B cell (primary cell): Measurements from ENCODE around the gene PKP2. TPM values are rescaled to one million over a fixed set of nuclear protein-coding genes. Genes with fewer than 3 reads are reported as not detected.

ENCODE experiments used
- ATAC-seq: fragments of 200-7000 bp; cut with Tn5 transposase; one replicate; pipeline ENCODE4 v1.10.0; 2021; ENCODE audit warnings: low read depth, mild to moderate bottlenecking, moderate number of reproducible peaks, moderate library complexity
- CTCF ChIA-PET: fragments of 350-600 bp; sonication (Branson Sonifier 250); formaldehyde crosslinking; loops from one replicate; lab custom pipeline; 2021; ENCODE audit warnings: antibody characterized with exemption, inconsistent platforms; lab: Charles Lee
- POLR2A ChIA-PET: fragments of 350-600 bp; sonication (Branson Sonifier 250); formaldehyde crosslinking; loops from one replicate; lab custom pipeline; 2021; ENCODE audit warnings: antibody characterized with exemption; lab: Charles Lee
- DNase-seq: peaks from one replicate; pipeline ENCODE4 v3.0.0; 2013
- H2AFZ ChIP-seq: 2 replicates; pipeline ENCODE4 v1.6.1; 2012; ENCODE audit warnings: mild to moderate bottlenecking, low read depth, low read length; ENCODE audit not compliant: insufficient read depth, poor library complexity, severe bottlenecking
- H3K27ac ChIP-seq, 2 donors: 1 replicate in 1 of 2; 2 replicates in 1 of 2; pipeline ENCODE4 v1.5.1; 2012 to 2013; ENCODE audit warnings: low read length in 2 of 2, mild to moderate bottlenecking in 2 of 2, moderate library complexity in 1 of 2
- H3K27me3 ChIP-seq, 4 experiments: fragments of 200-600 bp in 1 of 4; sonication (generic) in 1 of 4; replicated peaks in 1 of 4; 1 replicate in 2 of 4; 2 replicates in 2 of 4; pipeline versions ENCODE4 v1.6.1 to v1.7.0; 2013 to 2016; ENCODE audit warnings: low read length in 3 of 4, mild to moderate bottlenecking in 2 of 4, mixed read lengths in 1 of 4, moderate library complexity in 1 of 4; ENCODE audit not compliant: insufficient read depth in 4 of 4, control insufficient read depth in 3 of 4; ENCODE audit errors: control extremely low read depth in 1 of 4
- H3K36me3 ChIP-seq, 2 experiments: replicated peaks in 1 of 2; 1 replicate in 1 of 2; 2 replicates in 1 of 2; pipeline versions ENCODE4 v1.6.1 to v1.7.1; 2013; ENCODE audit warnings: low read length in 1 of 2; ENCODE audit not compliant: insufficient read depth in 2 of 2, control insufficient read depth in 1 of 2; ENCODE audit errors: control extremely low read depth in 1 of 2, extremely low read depth in 1 of 2
- H3K4me1 ChIP-seq, 2 donors: fragments of 200-600 bp in 1 of 2; sonication (generic) in 1 of 2; 1 replicate in 1 of 2; 2 replicates in 1 of 2; pipeline versions ENCODE4 v1.5.1 to v1.6.1; 2013 to 2017; ENCODE audit warnings: low read length in 2 of 2; ENCODE audit not compliant: control insufficient read depth in 2 of 2, insufficient read depth in 2 of 2
- H3K4me2 ChIP-seq: replicated peaks from 2 replicates; pipeline ENCODE3; 2012; ENCODE audit warnings: mild to moderate bottlenecking, low read depth, low read length; ENCODE audit not compliant: poor library complexity, severe bottlenecking
- H3K4me3 ChIP-seq, 5 experiments: fragments of 200-600 bp in 1 of 5; sonication (generic) in 1 of 5; 1 replicate in 3 of 5; 2 replicates in 2 of 5; pipeline versions ENCODE4 v1.5.1 to v1.7.0; 2011 to 2016; ENCODE audit warnings: low read length in 4 of 5, mild to moderate bottlenecking in 4 of 5, low read depth in 2 of 5, control low read depth in 1 of 5, moderate library complexity in 1 of 5; ENCODE audit not compliant: insufficient read depth in 1 of 5; ENCODE audit errors: control extremely low read depth in 1 of 5, extremely low read depth in 1 of 5
- H3K79me2 ChIP-seq: fragments of 200-600 bp; sonication (generic); one replicate; pipeline ENCODE4 v1.6.0; 2016; ENCODE audit warnings: low read length; ENCODE audit not compliant: control insufficient read depth, insufficient read depth
- H3K9ac ChIP-seq: fragments of 200-600 bp; sonication (generic); 2 replicates; pipeline ENCODE4 v1.6.1; 2017; ENCODE audit warnings: mild to moderate bottlenecking, low read length, moderate library complexity
- H3K9me3 ChIP-seq, 3 donors: one replicate each; pipeline versions ENCODE4 v1.6.1 to v1.7.1; 2013; ENCODE audit warnings: low read length in 2 of 3; ENCODE audit not compliant: control insufficient read depth in 2 of 3, insufficient read depth in 1 of 3; ENCODE audit errors: control extremely low read depth in 1 of 3
- H4K20me1 ChIP-seq: 2 replicates; pipeline ENCODE4 v1.6.0; 2012; ENCODE audit warnings: mild to moderate bottlenecking, low read length; ENCODE audit not compliant: insufficient read depth, control insufficient read depth, poor library complexity, severe bottlenecking
- H3K27ac Mint-ChIP-seq: one replicate; pipeline ENCODE4 v1.8.0; 2021; ENCODE audit warnings: mixed read lengths
- H3K27me3 Mint-ChIP-seq: one replicate; pipeline ENCODE4 v1.8.0; 2021; ENCODE audit warnings: mixed read lengths
- H3K4me1 Mint-ChIP-seq: one replicate; pipeline ENCODE4 v1.8.0; 2021; ENCODE audit warnings: mixed read lengths
- H3K4me3 Mint-ChIP-seq: one replicate; pipeline ENCODE4 v1.8.0; 2021; ENCODE audit warnings: mixed read lengths
- H3K9me3 Mint-ChIP-seq: one replicate; pipeline ENCODE4 v1.8.0; 2022; ENCODE audit warnings: mixed read lengths; ENCODE audit not compliant: insufficient read depth
- EZH2 ChIP-seq: IDR thresholded peaks from 2 replicates; pipeline ENCODE4 v1.6.1; 2012; ENCODE audit warnings: borderline replicate concordance, low read depth, mild to moderate bottlenecking, moderate library complexity, low read length; ENCODE audit not compliant: insufficient read depth, poor library complexity, severe bottlenecking
- WGBS: methylation state at CpG from one replicate; pipeline ENCODE4 v1.1.5; 2013; ENCODE audit warnings: missing lambda C conversion rate; ENCODE audit not compliant: insufficient coverage; 5-methylcytosine and 5-hydroxymethylcytosine counted together
- intact Hi-C: fragments of 100-400 bp; cut with micrococcal nuclease; formaldehyde crosslinking; loops from one replicate; pipeline ENCODE4 v1.10.0; 2022
- polyA plus RNA-seq: library from polyadenylated mRNA; depleted of rRNA; stranded (reverse); fragments of >200 nt; gene quantifications from 2 replicates; pipeline ENCODE4 v1.2.3, GENCODE V29; 2012
- total RNA-seq, 2 donors: library from RNA; stranded (reverse); fragments of 120-200 nt in 1 of 2; gene quantifications; 1 replicate in 1 of 2; 2 replicates in 1 of 2; pipeline versions ENCODE4 v1.2.3 to v1.2.4, GENCODE V29; 2013 to 2022
- TF ChIP-seq, protein P1 (sequence below): fragments of 200-600 bp; IDR thresholded peaks from one replicate; pipeline ENCODE4 v1.8.0; 2022; ENCODE audit warnings: antibody characterized with exemption, mild to moderate bottlenecking

The PKP2 gene
- total and polyA plus RNA-seq, 2 donors (not counting 1 experiment from before 2014, with no cell fraction given): not detected

DNA sequence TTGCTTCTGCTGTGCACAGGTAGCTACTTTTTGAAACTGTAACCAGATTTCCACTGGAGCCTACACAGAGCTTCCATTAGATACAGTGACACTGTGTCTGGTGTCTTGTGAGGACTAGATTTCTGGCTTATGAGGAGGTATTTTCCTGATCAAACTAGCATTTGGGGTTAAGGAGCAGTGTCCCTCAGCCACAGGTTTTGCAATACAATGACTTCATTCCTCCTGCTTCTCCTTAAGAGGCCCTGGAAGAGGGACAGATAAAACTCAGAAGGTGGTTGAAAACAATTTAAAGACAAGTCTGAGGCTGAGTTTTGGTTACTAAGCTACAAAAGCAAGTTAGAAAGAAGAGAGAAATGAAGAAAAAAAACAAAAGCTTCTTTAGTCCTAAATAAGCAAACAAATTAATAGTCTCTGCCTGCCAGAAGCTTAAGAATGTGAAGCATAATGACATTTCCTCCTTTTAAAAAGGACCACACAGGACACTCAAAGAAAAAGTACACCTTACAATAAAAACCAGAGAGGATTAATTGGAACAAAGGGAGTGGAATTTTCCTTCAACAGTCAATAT, 53.0 kb downstream of the PKP2 start:
- no peaks in the 10 kb centered on the region for H4K20me1 ChIP-seq
- no peaks in the 10 kb centered on the region for H3K4me1 ChIP-seq
- peaks cover 0 to 6% (median 0%) of the 10 kb centered on the region in 4 experiments for H3K27me3 ChIP-seq
- Mint-ChIP-seq H3K27ac (no peak overlapping the region), H3K4me3 (no peak overlapping the region), H3K9me3 (no peaks in the 10 kb centered on the region), H3K4me1 (no peaks in the 10 kb centered on the region), H3K27me3 (no peaks in the 10 kb centered on the region)
- H3K9me3 ChIP-seq: no peaks in the 10 kb centered on the region
- no peak for DNase-seq
- H3K4me3 ChIP-seq: no peak overlapping the region
- no peak overlapping the region for H3K4me2 ChIP-seq
- TF ChIP-seq, protein P1, sequence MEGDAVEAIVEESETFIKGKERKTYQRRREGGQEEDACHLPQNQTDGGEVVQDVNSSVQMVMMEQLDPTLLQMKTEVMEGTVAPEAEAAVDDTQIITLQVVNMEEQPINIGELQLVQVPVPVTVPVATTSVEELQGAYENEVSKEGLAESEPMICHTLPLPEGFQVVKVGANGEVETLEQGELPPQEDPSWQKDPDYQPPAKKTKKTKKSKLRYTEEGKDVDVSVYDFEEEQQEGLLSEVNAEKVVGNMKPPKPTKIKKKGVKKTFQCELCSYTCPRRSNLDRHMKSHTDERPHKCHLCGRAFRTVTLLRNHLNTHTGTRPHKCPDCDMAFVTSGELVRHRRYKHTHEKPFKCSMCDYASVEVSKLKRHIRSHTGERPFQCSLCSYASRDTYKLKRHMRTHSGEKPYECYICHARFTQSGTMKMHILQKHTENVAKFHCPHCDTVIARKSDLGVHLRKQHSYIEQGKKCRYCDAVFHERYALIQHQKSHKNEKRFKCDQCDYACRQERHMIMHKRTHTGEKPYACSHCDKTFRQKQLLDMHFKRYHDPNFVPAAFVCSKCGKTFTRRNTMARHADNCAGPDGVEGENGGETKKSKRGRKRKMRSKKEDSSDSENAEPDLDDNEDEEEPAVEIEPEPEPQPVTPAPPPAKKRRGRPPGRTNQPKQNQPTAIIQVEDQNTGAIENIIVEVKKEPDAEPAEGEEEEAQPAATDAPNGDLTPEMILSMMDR: no peak
- no peak for TF ChIP-seq EZH2
- H3K27ac ChIP-seq: no peak overlapping the region
- ChIA-PET CTCF (no interaction called here), POLR2A (no interaction called here)
- no peak overlapping the region for H2AFZ ChIP-seq
- H3K9ac ChIP-seq: no peak overlapping the region
- intact Hi-C loops: no loop called here
- no peaks in the 10 kb centered on the region for H3K36me3 ChIP-seq
- no peaks in the 10 kb centered on the region for H3K79me2 ChIP-seq
- no peak for ATAC-seq

DNA sequence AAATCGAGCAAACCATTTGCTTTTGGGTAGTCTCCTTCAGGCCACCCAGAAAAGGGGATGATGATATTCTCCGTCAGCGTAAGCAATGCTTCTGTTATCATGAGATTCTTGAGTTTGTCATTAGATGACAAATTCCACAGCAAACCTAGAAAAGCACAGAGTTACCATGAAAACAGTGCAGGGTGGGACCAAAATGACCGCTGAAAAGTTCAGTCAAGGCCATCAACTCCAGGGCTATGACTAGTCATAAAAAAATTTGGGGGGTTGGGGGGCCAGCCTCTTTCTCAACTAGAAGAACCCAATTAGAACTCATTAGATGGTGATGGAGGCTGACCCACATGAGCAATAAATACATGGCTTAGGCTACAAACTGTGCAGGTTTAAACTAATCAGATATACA, 55.5 kb downstream of the PKP2 start:
- Histone ChIP-seq H4K20me1 (no peaks in the 10 kb centered on the region), H3K27me3 (no peaks in the 10 kb centered on the region), H3K79me2 (no peaks in the 10 kb centered on the region), H3K36me3 (no peaks in the 10 kb centered on the region), H3K9ac (no peak overlapping the region), H3K9me3 (peaks cover 0 to 2% (median 0%) of the 10 kb centered on the region in 3 donors), H3K4me2 (no peak overlapping the region), H2AFZ (no peak overlapping the region), H3K4me1 (no peaks in the 10 kb centered on the region), H3K4me3 (no peak overlapping the region), H3K27ac (no peak overlapping the region)
- intact Hi-C loops: no loop called here
- Mint-ChIP-seq H3K27me3 (no peaks in the 10 kb centered on the region), H3K9me3 (peaks cover 4% of the 10 kb centered on the region), H3K27ac (no peak overlapping the region), H3K4me3 (no peak overlapping the region), H3K4me1 (no peaks in the 10 kb centered on the region)
- CTCF ChIA-PET: no interaction called here
- POLR2A ChIA-PET: no interaction called here
- DNase-seq: no peak
- TF ChIP-seq EZH2: no peak
- TF ChIP-seq, protein P1: no peak
- WGBS: no CpG with 5 or more reads among the region's 4 CpGs
- no peak for ATAC-seq
